RWPE1 (cell line): ENCODE results near the gene AATK.

Experiments
- CTCF ChIA-PET: fragments of 350-600 bp; sonication (Branson Sonifier 250); formaldehyde crosslinking; extraction: SDS; loops from one replicate; lab custom pipeline; 2021; lab: Yijun Ruan, JAX
- POLR2A ChIA-PET: fragments of 400-600 bp; formaldehyde crosslinking; extraction: SDS; loops from one replicate; lab custom pipeline; 2020; ENCODE audit warnings: antibody characterized with exemption; ENCODE audit not compliant: low non-redundant PET; lab: Yijun Ruan, JAX
- DNase-seq: peaks from one replicate; pipeline ENCODE4 v3.0.0; 2012; ENCODE audit warnings: low spot score
- H3K27ac ChIP-seq: fragments of 450-650 bp; 2 replicates; pipeline ENCODE4 v1.5.1; 2017
- TF ChIP-seq, protein P1 (sequence below): fragments of 450-650 bp; conservative IDR thresholded peaks from 2 replicates; pipeline ENCODE4 v1.5.1; 2017; ENCODE audit warnings: low read depth, mild to moderate bottlenecking

AATK gene

DNA sequence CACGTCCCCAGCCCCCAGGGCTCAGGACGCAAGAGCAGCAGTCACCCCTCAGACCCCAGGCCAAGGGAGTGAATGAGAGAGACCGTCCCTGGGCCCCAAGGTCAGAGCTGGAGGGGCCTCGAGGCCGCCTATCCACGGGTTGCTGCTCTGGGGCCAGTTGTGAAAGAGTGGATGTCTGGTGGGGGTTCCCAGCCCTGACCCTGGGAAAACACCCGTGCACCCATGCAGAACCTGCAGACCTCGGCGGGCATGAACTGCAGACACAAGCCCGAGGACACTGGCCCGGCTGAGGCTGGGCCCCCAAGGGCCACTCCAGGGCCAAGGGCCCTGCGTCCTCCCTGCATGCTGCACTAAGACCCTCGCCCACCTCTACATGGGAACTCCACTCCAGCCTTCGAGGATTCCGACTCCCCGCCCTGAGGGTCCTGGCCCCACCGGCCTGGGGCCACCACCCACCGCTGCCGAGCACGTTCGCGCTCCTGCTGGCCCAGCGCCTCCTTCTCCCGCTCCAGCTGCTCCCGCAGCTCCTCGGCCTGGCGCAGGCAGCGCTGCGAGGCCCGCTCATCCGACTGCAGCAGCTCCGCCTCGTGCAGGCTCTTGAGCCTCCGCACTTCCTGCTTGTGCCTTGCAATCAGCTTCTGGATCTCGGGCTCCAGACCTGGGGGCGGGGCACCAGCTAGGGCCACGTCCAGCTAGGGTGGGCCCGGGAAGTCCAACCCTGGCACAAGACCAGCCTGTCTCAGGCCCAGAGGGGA, 27.6 kb upstream of the AATK start:
- TF ChIP-seq, protein P1, sequence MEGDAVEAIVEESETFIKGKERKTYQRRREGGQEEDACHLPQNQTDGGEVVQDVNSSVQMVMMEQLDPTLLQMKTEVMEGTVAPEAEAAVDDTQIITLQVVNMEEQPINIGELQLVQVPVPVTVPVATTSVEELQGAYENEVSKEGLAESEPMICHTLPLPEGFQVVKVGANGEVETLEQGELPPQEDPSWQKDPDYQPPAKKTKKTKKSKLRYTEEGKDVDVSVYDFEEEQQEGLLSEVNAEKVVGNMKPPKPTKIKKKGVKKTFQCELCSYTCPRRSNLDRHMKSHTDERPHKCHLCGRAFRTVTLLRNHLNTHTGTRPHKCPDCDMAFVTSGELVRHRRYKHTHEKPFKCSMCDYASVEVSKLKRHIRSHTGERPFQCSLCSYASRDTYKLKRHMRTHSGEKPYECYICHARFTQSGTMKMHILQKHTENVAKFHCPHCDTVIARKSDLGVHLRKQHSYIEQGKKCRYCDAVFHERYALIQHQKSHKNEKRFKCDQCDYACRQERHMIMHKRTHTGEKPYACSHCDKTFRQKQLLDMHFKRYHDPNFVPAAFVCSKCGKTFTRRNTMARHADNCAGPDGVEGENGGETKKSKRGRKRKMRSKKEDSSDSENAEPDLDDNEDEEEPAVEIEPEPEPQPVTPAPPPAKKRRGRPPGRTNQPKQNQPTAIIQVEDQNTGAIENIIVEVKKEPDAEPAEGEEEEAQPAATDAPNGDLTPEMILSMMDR = no peak
- DNase-seq = no peak
- POLR2A ChIA-PET = no interaction called here
- CTCF ChIA-PET = interaction anchor here (0.6 to 1.1 kb wide), 2 partner anchors 21 to 25 kb away, joined by 3 read pairs; no protein-coding TSS in a partner anchor
- H3K27ac ChIP-seq = no peak overlapping the region; the same call in 1 of the 2 replicates

DNA sequence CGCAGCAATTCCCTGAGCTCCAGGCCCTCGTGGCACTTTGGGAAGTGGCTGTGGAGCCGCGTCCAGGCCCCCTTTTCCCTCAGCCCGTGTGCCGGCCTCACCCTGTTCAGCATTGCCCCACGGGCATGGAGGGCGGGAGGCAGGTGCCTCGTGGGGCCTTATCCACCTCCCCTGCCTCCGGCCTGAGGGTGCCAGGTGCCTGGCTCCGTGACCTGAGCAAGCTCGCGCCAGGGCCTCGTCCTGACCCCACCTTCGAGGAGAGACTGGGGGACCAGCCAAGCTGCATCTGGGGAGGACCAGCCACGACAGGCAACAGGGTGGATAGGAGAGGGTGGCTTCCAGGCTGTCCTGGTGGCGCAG, 27.0 kb upstream of the AATK start:
- ChIA-PET POLR2A (no interaction called here), CTCF (interaction anchor here (0.6 to 1.1 kb wide), 2 partner anchors 20 to 33 kb away, joined by 3 read pairs; no protein-coding TSS in a partner anchor)
- peak overlapping the region; percentile 3; the same call in 1 of the 2 replicates for H3K27ac ChIP-seq
- DNase-seq = no peak
- TF ChIP-seq, protein P1 = no peak

DNA sequence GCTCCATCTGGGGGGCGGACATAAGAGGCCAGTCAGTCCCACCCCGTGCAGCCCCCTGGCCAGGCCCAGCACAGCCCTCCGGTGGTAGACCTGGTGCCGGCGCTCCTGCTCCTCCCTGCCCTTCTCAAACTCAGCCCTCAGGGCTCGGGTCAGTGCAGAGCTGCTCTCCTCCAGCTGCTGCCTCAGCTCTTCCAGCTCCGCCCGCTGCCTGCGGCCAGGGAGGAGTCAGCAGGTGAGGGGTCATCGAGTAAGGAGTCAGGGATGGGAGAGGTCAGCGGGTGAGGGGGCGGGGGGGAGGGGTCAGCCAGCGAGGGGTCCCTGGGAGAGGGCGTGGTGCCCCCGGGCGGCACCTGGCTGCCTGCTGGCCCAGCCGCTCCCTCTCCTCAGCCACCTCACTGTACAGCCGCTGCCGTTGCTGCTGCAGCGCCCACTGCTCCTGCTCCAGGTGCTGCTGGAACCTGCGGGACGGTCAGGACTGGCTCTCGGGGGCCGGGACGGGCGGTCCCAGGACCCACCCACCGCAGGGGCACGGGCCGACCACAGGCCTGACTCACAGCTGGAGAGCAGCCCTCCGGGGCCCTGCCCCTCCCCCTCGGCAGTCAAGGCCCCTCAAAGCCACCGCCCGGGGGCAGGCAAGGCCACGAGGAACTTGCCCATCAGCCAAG, 26.5 kb upstream of the AATK start:
- ChIA-PET POLR2A (no interaction called here), CTCF (interaction anchor here (0.6 kb wide), 2 partner anchors 33 to 345 kb away, joined by 3 read pairs; no protein-coding TSS in a partner anchor)
- TF ChIP-seq, protein P1 = no peak
- peak overlapping the region; percentile 3; the same call in 1 of the 2 replicates for H3K27ac ChIP-seq
- no peak for DNase-seq

DNA sequence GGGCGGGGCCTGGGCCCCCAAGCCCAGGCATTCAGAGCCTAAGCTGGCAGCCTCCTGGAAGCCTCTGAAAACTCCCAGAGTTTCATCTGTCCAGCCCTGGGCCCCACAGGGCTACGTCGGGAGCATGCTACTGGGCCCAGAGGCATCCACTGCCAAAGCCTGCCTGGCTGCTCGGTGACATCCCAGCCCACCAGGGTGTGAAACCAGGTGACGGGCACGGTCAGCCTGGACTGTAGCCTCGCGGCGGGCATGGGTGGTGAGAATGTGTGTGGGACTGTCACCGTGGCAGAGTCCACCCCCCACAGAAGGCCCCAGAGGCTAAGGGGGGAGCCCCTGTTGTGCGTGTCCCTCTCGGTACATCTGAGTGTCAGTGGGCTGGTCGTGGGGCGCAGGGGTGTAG, 25.6 kb upstream of the AATK start:
- H3K27ac ChIP-seq = no peak overlapping the region
- DNase-seq = no peak
- TF ChIP-seq, protein P1 = no peak
- ChIA-PET POLR2A (no interaction called here), CTCF (interaction anchor here (0.6 kb wide), 1 partner anchor 346 kb away, joined by 3 read pairs; no protein-coding TSS in a partner anchor)

DNA sequence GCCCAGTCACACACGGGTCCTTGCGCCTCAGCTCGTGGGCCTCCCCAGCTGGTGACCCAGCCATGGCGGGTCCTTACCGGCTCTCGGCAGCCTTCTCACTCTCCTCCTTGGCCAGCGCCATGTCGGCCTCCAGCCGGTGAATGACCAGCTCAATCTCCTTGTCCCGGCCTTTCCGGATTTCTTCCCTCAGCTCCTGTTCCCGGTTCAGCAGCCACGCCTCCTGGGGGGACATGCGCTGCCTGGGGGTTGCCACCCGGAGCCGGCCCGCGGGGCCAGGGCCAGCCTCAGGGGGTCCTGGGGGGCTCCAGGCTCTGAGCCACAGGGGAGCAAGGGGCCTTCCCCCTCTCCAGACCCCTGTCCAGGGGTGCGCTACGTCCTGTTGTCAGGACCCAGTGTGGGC, 25.1 kb upstream of the AATK start:
- no peak for DNase-seq
- ChIA-PET CTCF (no interaction called here), POLR2A (no interaction called here)
- no peak overlapping the region for H3K27ac ChIP-seq
- TF ChIP-seq, protein P1 = no peak

DNA sequence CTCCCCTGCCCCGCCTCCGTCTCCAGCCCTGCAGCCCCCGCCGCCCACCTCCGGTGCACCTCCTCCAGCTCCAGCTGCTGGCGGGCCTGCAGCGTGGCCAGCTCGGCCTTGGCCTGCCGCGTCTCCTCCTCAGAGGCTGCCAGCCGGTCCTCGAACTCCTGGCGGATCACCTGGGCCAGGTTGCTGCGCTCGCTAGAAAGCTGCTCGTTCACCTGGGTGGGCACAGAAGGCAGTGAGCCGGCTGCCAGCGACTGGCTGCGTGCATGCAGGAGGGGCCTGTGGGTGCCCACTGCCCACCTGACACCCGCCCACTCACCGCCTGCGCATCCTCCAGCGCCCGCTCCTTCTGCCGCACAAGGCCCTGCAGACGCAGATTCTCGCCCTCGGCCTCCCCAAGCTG, 24.6 kb upstream of the AATK start:
- ChIA-PET CTCF (no interaction called here), POLR2A (no interaction called here)
- 0 out of 2 replicates have a peak overlapping the region, but pooled peaks have one; percentile 7 for H3K27ac ChIP-seq
- TF ChIP-seq, protein P1 = no peak
- no peak for DNase-seq
